ENCODE results near the gene SIN3B.

SIN3B gene

DNA sequence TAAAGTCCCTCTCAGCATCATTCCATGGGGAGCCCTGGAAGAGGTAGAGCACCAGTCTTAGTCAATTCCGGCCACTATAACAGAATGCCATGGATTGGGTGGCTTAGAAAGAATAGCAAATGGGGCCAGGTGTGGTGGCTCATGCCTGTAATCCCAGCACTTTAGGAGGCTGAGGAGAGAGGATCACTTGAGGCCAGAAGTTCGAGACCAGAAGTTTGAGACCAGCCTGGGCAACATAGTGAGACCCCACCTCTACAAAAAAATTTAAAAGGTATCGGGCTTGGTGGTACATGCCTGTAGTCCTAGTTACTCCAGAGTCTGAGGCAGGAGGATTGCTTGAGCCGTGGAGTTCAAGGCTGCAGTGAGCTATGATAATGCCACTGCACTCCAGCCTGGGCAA, 25.0 kb upstream of the SIN3B start:
- in situ Hi-C loops (cut with HindIII; ENCODE audit: low sequenced_read_pairs) = no loop called here
- TF ChIP-seq, protein P1, sequence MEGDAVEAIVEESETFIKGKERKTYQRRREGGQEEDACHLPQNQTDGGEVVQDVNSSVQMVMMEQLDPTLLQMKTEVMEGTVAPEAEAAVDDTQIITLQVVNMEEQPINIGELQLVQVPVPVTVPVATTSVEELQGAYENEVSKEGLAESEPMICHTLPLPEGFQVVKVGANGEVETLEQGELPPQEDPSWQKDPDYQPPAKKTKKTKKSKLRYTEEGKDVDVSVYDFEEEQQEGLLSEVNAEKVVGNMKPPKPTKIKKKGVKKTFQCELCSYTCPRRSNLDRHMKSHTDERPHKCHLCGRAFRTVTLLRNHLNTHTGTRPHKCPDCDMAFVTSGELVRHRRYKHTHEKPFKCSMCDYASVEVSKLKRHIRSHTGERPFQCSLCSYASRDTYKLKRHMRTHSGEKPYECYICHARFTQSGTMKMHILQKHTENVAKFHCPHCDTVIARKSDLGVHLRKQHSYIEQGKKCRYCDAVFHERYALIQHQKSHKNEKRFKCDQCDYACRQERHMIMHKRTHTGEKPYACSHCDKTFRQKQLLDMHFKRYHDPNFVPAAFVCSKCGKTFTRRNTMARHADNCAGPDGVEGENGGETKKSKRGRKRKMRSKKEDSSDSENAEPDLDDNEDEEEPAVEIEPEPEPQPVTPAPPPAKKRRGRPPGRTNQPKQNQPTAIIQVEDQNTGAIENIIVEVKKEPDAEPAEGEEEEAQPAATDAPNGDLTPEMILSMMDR (IDR thresholded peaks at IDR 0.05; ENCODE audit: low read depth, low read length) = no peak
- no peak overlapping the region for H3K4me3 ChIP-seq (ENCODE audit: low read depth, low read length)
- no peak for DNase-seq (ENCODE audit: low read depth, low spot score)

- in situ Hi-C loops (cut with HindIII; ENCODE audit: low sequenced_read_pairs) = no loop called here
- DNase-seq (ENCODE audit: low read depth, low spot score) = peak; percentile 36
- H3K4me3 ChIP-seq (ENCODE audit: low read depth, low read length) = no peak overlapping the region
- TF ChIP-seq, protein P1 (IDR thresholded peaks at IDR 0.05; ENCODE audit: low read depth, low read length) = no peak
These were observed 21.5 kb upstream of the SIN3B start for GRCh38 chr19:16807549-16808284.

DNA sequence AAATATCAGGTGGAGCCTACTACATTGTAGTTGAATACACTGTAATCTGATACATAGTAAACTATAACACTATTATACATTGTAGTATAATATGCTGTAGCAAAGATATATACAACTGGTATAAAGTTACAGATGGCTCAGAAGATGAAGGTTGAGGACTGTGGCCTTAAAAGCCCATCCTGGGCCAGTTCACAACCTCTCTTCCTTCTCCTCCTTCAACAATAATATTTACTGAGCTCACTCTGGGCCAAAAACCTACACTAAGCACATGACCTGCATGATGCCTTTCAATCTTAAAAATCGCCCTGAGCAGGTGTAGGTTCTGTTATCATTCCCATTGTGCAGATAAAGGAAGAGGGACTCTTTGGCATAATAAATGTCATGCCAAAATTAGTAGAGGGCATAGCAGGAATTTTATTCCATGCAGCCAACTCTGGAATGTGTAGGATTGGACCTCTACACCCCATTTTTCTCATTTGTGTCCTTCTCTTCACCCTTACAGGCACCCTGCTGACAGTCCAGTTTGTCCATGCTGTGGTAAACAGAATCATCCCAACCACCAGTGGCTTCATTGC, 14.6 kb upstream of the SIN3B start:
- in situ Hi-C loops (cut with HindIII; ENCODE audit: low sequenced_read_pairs) = no loop called here
- TF ChIP-seq, protein P1 (IDR thresholded peaks at IDR 0.05; ENCODE audit: low read depth, low read length) = no peak
- no peak overlapping the region for H3K4me3 ChIP-seq (ENCODE audit: low read depth, low read length)
- peak; percentile 73 for DNase-seq (ENCODE audit: low read depth, low spot score)

GRCh38 chr19:16820056-16820455, 9.1 kb upstream of the SIN3B start:
- DNase-seq (ENCODE audit: low read depth, low spot score) = no peak
- H3K4me3 ChIP-seq (ENCODE audit: low read depth, low read length) = no peak overlapping the region
- TF ChIP-seq, protein P1 (IDR thresholded peaks at IDR 0.05; ENCODE audit: low read depth, low read length) = no peak
- in situ Hi-C loops (cut with HindIII; ENCODE audit: low sequenced_read_pairs) = no loop called here

- H3K4me3 ChIP-seq (ENCODE audit: low read depth, low read length) = no peak overlapping the region
- in situ Hi-C loops (cut with HindIII; ENCODE audit: low sequenced_read_pairs) = no loop called here
- TF ChIP-seq, protein P1 (IDR thresholded peaks at IDR 0.05; ENCODE audit: low read depth, low read length) = no peak
- DNase-seq (ENCODE audit: low read depth, low spot score) = no peak
These were observed 8.1 kb upstream of the SIN3B start for GRCh38 chr19:16821081-16821480.

GRCh38 chr19:16822648-16823047, 6.5 kb upstream of the SIN3B start:
- TF ChIP-seq, protein P1 (IDR thresholded peaks at IDR 0.05; ENCODE audit: low read depth, low read length) = no peak
- in situ Hi-C loops (cut with HindIII; ENCODE audit: low sequenced_read_pairs) = no loop called here
- no peak for DNase-seq (ENCODE audit: low read depth, low spot score)
- no peak overlapping the region for H3K4me3 ChIP-seq (ENCODE audit: low read depth, low read length)
